GM12878 (cell line): Measurements from ENCODE around the gene TKFC. TPM values are rescaled to one million over a fixed set of nuclear protein-coding genes. Genes with fewer than 3 reads are reported as not detected.

ENCODE experiments used
- ATAC-seq: fragments of 200-7000 bp; cut with Tn5 transposase; 3 replicates; pipeline ENCODE4 v1.9.1; 2020; ENCODE audit warnings: mild to moderate bottlenecking, moderate library complexity
- BruUV-seq: library from RNA; stranded (reverse); fragments of 400-500 nt; replicated peaks from 2 replicates; lab custom pipeline; 2021; lab: Mats Ljungman, UMichigan
- CTCF ChIA-PET: fragments of 300-600 bp; sonication (Branson Sonifier 250); formaldehyde crosslinking; extraction: SDS; loops from one replicate; lab custom pipeline; 2021; ENCODE audit warnings: inconsistent platforms; lab: Yijun Ruan, JAX
- POLR2A ChIA-PET: fragments of 350-600 bp; formaldehyde crosslinking; extraction: SDS; loops from one replicate; lab custom pipeline; 2021; ENCODE audit warnings: inconsistent platforms; lab: Charles Lee
- RAD21 ChIA-PET: fragments of 300-600 bp; sonication (Branson Sonifier 250); formaldehyde crosslinking; loops from one replicate; lab custom pipeline; 2023; ENCODE audit warnings: antibody characterized with exemption; ENCODE audit not compliant: unreplicated experiment; lab: Charles Lee
- SMC1A ChIA-PET: fragments of 300-600 bp; sonication (Branson Sonifier 250); formaldehyde crosslinking; loops from one replicate; lab custom pipeline; 2023; ENCODE audit not compliant: unreplicated experiment, uncharacterized antibody; lab: Charles Lee
- DNase-seq: peaks from one replicate; pipeline ENCODE4 v3.0.0-alpha.2; 2011; ENCODE audit warnings: low read depth, low spot score
- FAIRE-seq: peaks from 3 replicates; lab custom pipeline; 2011; peaks lifted over from hg19 to GRCh38; lab: Jason Lieb, UNC
- H2AFZ ChIP-seq: 2 replicates; pipeline ENCODE4 v1.6.0; 2011; ENCODE audit warnings: low read depth, low read length, control low read depth; ENCODE audit not compliant: control insufficient read depth
- H3K27ac ChIP-seq: 2 replicates; pipeline ENCODE4 v1.5.1; 2011; ENCODE audit warnings: control low read depth; ENCODE audit not compliant: control insufficient read depth, insufficient read depth
- H3K27me3 ChIP-seq, 2 experiments: replicated peaks in 1 of 2; 2 replicates each; pipeline versions ENCODE4 v1.6.0 to v1.6.1; 2011; ENCODE audit warnings: low read length in 1 of 2; ENCODE audit not compliant: control insufficient read depth in 2 of 2, insufficient read depth in 2 of 2
- H3K36me3 ChIP-seq, 2 experiments: 2 replicates each; pipeline ENCODE4 v1.5.1; 2011; ENCODE audit warnings: low read length in 1 of 2; ENCODE audit not compliant: control insufficient read depth in 2 of 2, insufficient read depth in 2 of 2
- H3K4me1 ChIP-seq: 2 replicates; pipeline ENCODE4 v1.6.1; 2011; ENCODE audit warnings: mild to moderate bottlenecking, low read length, moderate library complexity, mixed read lengths; ENCODE audit not compliant: control insufficient read depth, insufficient read depth
- H3K4me2 ChIP-seq: 2 replicates; pipeline ENCODE4 v1.6.0; 2011; ENCODE audit warnings: control low read depth; ENCODE audit not compliant: control insufficient read depth, insufficient read depth
- H3K4me3 ChIP-seq: fragments of 200-600 bp; sonication (generic); 2 replicates; pipeline ENCODE4 v1.5.1; 2016
- H3K79me2 ChIP-seq: 2 replicates; pipeline ENCODE4 v1.6.0; 2011; ENCODE audit warnings: low read length; ENCODE audit not compliant: control insufficient read depth, insufficient read depth
- H3K9ac ChIP-seq: 2 replicates; pipeline ENCODE4 v1.8.0; 2011; ENCODE audit warnings: low read length, control low read depth, mixed read lengths; ENCODE audit not compliant: control insufficient read depth, insufficient read depth
- H3K9me3 ChIP-seq: replicated peaks from 3 replicates; pipeline ENCODE4 v1.5.1; 2011; ENCODE audit warnings: mild to moderate bottlenecking, low read length; ENCODE audit not compliant: control insufficient read depth, insufficient read depth
- H4K20me1 ChIP-seq: 2 replicates; pipeline ENCODE4 v1.6.0; 2011; ENCODE audit not compliant: control insufficient read depth, insufficient read depth
- ETV6 ChIP-seq, 2 experiments: fragments of 450-650 bp in 1 of 2; IDR thresholded peaks in 1 of 2; conservative IDR thresholded peaks in 1 of 2; 2 replicates each; pipeline ENCODE4 v1.6.1; 2014; ENCODE audit warnings: antibody characterized with exemption in 1 of 2, borderline replicate concordance in 1 of 2, low read depth in 1 of 2, mild to moderate bottlenecking in 1 of 2, moderate library complexity in 1 of 2
- FOXM1 ChIP-seq: IDR thresholded peaks from 2 replicates; pipeline ENCODE4 v1.6.1; 2012; ENCODE audit warnings: low read depth, mild to moderate bottlenecking, inconsistent platforms, low read length, moderate library complexity
- MTA3 ChIP-seq: IDR thresholded peaks from 2 replicates; pipeline ENCODE4 v1.6.1; 2012; ENCODE audit warnings: low read length, inconsistent platforms, borderline replicate concordance
- MYC ChIP-seq: IDR thresholded peaks from 2 replicates; pipeline ENCODE4 v1.6.1; 2011; ENCODE audit warnings: mild to moderate bottlenecking, low read length, moderate library complexity, inconsistent platforms; ENCODE audit not compliant: insufficient read depth, insufficient replicate concordance, insufficient read length, severe bottlenecking
- REST ChIP-seq: IDR thresholded peaks from 2 replicates; pipeline ENCODE4 v1.6.1; 2012; ENCODE audit warnings: mild to moderate bottlenecking, low read depth, low read length
- SMARCA5 ChIP-seq: fragments of 450-650 bp; IDR thresholded peaks from 2 replicates; pipeline ENCODE4 v1.6.1; 2017; ENCODE audit warnings: mild to moderate bottlenecking
- SREBF1 ChIP-seq: IDR thresholded peaks from 2 replicates; pipeline ENCODE4 v1.6.1; 2012; ENCODE audit warnings: mild to moderate bottlenecking, low read length
- SUZ12 ChIP-seq: fragments of 200-600 bp; sonication (generic); IDR thresholded peaks from one replicate; pipeline ENCODE4 v1.6.1; 2018; ENCODE audit warnings: antibody characterized with exemption, mild to moderate bottlenecking; ENCODE audit not compliant: unreplicated experiment
- TCF7 ChIP-seq: IDR thresholded peaks from 2 replicates; pipeline ENCODE4 v1.6.1; 2014; ENCODE audit warnings: antibody characterized with exemption, borderline replicate concordance
- ZNF384 ChIP-seq: IDR thresholded peaks from 2 replicates; pipeline ENCODE4 v1.6.1; 2012; ENCODE audit warnings: low read depth, mild to moderate bottlenecking, low read length, improper control_type of control experiment, borderline replicate concordance
- WGBS: methylation state at CpG from one replicate; pipeline ENCODE4 v1.1.6; 2016; ENCODE audit warnings: low lambda C conversion rate; ENCODE audit not compliant: insufficient replicate concordance, insufficient coverage; ENCODE audit errors: missing lambda C conversion rate; 5-methylcytosine and 5-hydroxymethylcytosine counted together
- in situ Hi-C: fragments of 300-500 bp; cut with MboI; formaldehyde crosslinking; loops from 9 replicates; pipeline ENCODE4 v1.14.3; 2018; ENCODE audit warnings: mixed read lengths
- intact Hi-C: fragments of 100-400 bp; cut with micrococcal nuclease; formaldehyde crosslinking; loops from one replicate; pipeline ENCODE4 v1.14.2; 2022; ENCODE audit not compliant: unreplicated experiment
- polyA plus RNA-seq, 11 experiments: library from polyadenylated mRNA; depleted of rRNA in 4 of 11; unstranded in 6 of 11; stranded (reverse) in 5 of 11; fragments of >200 nt; fragmentation: Nextera tagmentation in 4 of 11; fragmentation: Illumina TruSeq in 1 of 11; extraction: Ambion mirVana in 4 of 11; extraction: Trizol in 1 of 11; gene quantifications; 1 replicate in 1 of 11; 2 replicates in 10 of 11; pipeline versions ENCODE4 v1.2.1 to v1.2.3, GENCODE V29; 2011 to 2016; ENCODE audit warnings: inconsistent platforms in 2 of 11, missing spikeins in 2 of 11, low read depth in 1 of 11
- total RNA-seq, 4 experiments: library from RNA; depleted of rRNA in 3 of 4; stranded (reverse); fragments of >200 nt in 3 of 4; fragmentation: Illumina TruSeq in 1 of 4; extraction: Trizol in 1 of 4; gene quantifications; 2 replicates each; pipeline versions ENCODE4 v1.2.1 to v1.2.3, GENCODE V29; 2013 to 2021

The TKFC gene
- total and polyA plus RNA-seq, 10 of the 15 experiments (the other 5 are each of a cell fraction or from before 2014, with no cell fraction given) = 2.4 to 113 (median 59.0) TPM

GRCh38 chr11:61327669-61328071 is 5.4 kb upstream of the TKFC start:
- in situ Hi-C loops (no loop called here), intact Hi-C loops (no loop called here)
- Histone ChIP-seq H3K27me3 (no peaks in the 10 kb centered on the region), H3K9ac (no peak overlapping the region), H3K27ac (no peak overlapping the region), H2AFZ (no peak overlapping the region), H3K9me3 (no peaks in the 10 kb centered on the region), H3K4me1 (peaks cover 5% of the 10 kb centered on the region; the same call in 1 of the 2 replicates), H3K79me2 (peaks cover 53% of the 10 kb centered on the region), H3K4me3 (no peak overlapping the region), H3K4me2 (peak overlapping the region; percentile 54; the same call in 1 of the 2 replicates), H3K36me3 (peaks cover 10 to 45% of the 10 kb centered on the region in 2 experiments), H4K20me1 (no peaks in the 10 kb centered on the region; the same call in 1 of the 2 replicates)
- FAIRE-seq = no peak
- no peak for ATAC-seq
- RAD21 ChIA-PET = interaction anchor here (0.8 to 2.3 kb wide), 5 partner anchors 9 to 74 kb away, joined by 3 to 13 read pairs (median 3); partner anchors contain the start of gene CYB561A3
- CTCF ChIA-PET = interaction anchor here (0.7 to 2.6 kb wide), 5 partner anchors 9 to 394 kb away, joined by 3 to 25 read pairs (median 9); partner anchors contain the start of gene TMEM216
- SMC1A ChIA-PET = interaction anchor here (1.0 to 2.9 kb wide), 7 partner anchors 9 to 66 kb away, joined by 3 to 15 read pairs (median 5); no protein-coding TSS in a partner anchor
- no TSS peak for BruUV-seq
- TF ChIP-seq MTA3 = no peak
- no peak for TF ChIP-seq ZNF384
- TF ChIP-seq TCF7 = no peak
- no peak for TF ChIP-seq SMARCA5
- no peak for TF ChIP-seq FOXM1
- POLR2A ChIA-PET = interaction anchor here (0.8 kb wide), 1 partner anchor 26 kb away, joined by 4 read pairs; no protein-coding TSS in a partner anchor
- DNase-seq = no peak

- BruUV-seq = no TSS peak
- Histone ChIP-seq H3K27ac (no peak overlapping the region), H2AFZ (no peak overlapping the region), H3K9me3 (no peaks in the 10 kb centered on the region), H4K20me1 (no peaks in the 10 kb centered on the region; the same call in 1 of the 2 replicates), H3K4me2 (no peak overlapping the region), H3K4me3 (no peak overlapping the region), H3K27me3 (no peaks in the 10 kb centered on the region), H3K4me1 (peaks cover 5% of the 10 kb centered on the region; the same call in 1 of the 2 replicates), H3K79me2 (peaks cover 60% of the 10 kb centered on the region), H3K36me3 (peaks cover 9 to 38% of the 10 kb centered on the region in 2 experiments), H3K9ac (no peak overlapping the region)
- intact Hi-C loops = no loop called here
- ChIA-PET SMC1A (interaction anchor here (1.3 to 2.9 kb wide), 5 partner anchors 8 to 57 kb away, joined by 3 to 15 read pairs (median 9); no protein-coding TSS in a partner anchor), RAD21 (interaction anchor here (1.2 to 2.3 kb wide), 3 partner anchors 8 to 65 kb away, joined by 3 to 13 read pairs (median 4); no protein-coding TSS in a partner anchor), POLR2A (no interaction called here), CTCF (interaction anchor here (1.9 to 2.6 kb wide), 3 partner anchors 8 to 64 kb away, joined by 9 to 25 read pairs (median 12); partner anchors contain the start of gene TMEM216)
- ATAC-seq (no peak), DNase-seq (no peak), FAIRE-seq (no peak)
- in situ Hi-C loops = no loop called here
- 95% methylated on average over 9 of the region's 9 CpGs for WGBS
- no peak for TF ChIP-seq ETV6 (conservative IDR thresholded peaks at IDR 0.05 in 1 of 2, IDR thresholded peaks at IDR 0.05 in 1 of 2; ENCODE audit: borderline replicate concordance in 1 of 2, low read depth in 1 of 2)
- TF ChIP-seq REST = no peak
- TF ChIP-seq MYC = no peak
- no peak for TF ChIP-seq SREBF1
- no peak for TF ChIP-seq SUZ12
Measured at GRCh38 chr11:61328351-61328750, 4.7 kb upstream of the TKFC start.
